Stimulated activated CD4-positive, alpha-beta T cell treated with anti-CD3 and anti-CD28 coated beads, Interleukin-4, amount 100 ng/mL, for 1 hour (primary cell): ENCODE data around the gene SF3B3.
"Not testable (repeated sequence)": the region's sequence is repeated elsewhere in the genome, so short reads cannot be mapped to it uniquely, and the experiment has no call there.

Experiments
- DNase-seq: peaks from one replicate; pipeline ENCODE4 v3.0.0-alpha.2; 2020

The SF3B3 gene

DNA sequence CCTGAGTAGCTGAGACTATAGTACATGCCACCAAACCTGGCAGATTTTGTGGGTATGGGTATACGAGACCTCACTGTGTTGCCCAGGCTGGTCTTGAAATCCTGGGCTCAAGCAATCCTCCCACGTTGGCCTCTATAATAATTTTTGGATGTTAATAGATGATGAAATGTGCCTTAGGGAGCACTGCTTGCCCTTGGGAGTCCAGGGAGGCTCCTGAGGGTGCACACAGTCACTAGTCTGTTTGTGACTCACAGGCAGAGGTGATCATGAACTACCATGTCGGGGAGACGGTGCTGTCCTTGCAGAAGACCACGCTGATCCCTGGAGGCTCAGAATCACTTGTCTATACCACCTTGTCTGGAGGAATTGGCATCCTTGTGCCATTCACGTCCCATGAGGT lies 46.1 kb downstream of the SF3B3 start:
- DNase-seq = no peak

- no peak for DNase-seq
Measured at GRCh38 chr16:70570967-70571570, 47.5 kb downstream of the SF3B3 start.

- DNase-seq = no peak
Measured at GRCh38 chr16:70571623-70572022, 48.0 kb downstream of the SF3B3 start.

GRCh38 chr16:70572050-70572925 lies 48.7 kb downstream of the SF3B3 start:
- DNase-seq = no peak

DNA sequence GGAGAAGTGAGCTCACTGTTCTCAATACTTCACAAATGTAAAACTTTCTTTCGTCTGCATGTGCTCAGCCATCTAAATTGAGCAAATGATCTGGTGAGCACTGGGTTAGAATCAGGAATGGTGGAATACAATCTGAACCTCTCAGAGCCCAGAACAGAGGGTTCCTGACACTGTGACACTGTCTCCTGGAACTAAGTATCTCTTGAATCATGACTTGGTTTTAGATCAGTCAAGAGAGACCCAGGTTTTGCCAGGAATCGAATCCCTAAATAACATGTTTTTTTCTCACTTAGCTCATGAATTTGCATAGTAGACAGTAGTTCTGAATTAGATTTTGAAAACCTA lies 49.3 kb downstream of the SF3B3 start:
- DNase-seq = no peak

DNA sequence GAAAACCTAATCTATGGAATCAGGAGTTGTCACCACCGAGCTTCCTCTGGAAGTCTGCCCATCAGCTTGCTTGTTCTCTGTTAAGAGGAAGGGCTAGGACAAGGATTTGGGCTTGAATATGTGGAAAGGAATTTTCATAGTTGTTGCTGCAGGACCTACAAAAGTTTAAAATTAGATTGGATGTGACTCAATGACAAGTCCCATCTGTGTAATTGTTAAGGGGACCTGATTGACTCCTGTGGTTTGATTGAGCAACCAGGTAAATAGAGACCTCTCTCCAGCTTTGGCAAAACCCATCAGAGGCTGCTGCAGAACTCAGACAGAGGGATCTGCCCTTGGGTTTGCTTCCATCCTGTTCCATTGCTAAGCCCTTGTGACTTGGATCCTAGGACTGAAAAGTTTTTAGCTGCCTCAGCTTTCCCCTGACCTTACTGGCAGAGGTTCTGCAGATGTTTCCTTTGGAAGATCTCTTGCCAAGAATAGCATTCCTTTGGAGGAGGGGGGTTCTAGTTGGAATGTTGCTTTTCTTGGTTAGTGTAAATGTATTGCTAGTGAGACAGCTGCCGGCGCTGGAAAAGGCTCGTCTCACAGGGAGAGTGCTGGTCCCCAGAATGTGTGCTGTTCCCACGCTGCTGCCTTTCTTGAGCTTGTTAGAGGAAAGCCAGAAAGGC lies 50.0 kb downstream of the SF3B3 start:
- no peak for DNase-seq

DNA sequence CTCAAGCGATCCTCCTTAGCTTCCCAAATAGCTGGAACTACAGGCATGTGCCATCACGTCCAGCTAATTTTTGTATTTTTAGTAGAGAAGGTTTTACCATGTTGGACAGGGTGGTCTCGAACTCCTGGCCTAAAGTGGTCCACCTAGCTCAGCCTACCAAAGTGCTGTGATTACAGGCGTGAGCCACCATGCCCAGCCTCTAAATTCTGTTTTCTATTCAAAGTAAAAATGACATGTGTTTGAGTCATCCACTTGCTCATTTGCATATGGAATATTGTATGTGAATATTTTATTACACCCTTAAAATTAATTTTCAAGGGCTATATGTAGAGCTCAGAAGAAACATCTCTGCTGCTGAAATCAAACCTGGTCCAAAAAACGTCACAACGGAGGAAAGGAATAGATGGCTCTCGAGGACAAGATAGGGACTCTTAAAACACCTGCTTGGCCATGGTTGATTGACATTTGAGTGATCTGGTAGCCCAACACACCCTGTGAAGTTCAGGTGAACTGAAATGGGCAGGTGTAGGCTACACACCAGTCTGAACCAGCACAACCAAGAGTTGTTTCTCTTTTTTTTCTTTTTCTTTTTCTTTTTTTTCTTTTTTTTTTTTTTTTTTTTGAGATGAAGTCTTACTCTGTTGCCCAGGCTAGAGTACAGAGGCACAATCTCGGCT lies 51.1 kb downstream of the SF3B3 start:
- DNase-seq = no peak

GRCh38 chr16:70575376-70575775 lies 51.8 kb downstream of the SF3B3 start:
- no peak for DNase-seq

DNA sequence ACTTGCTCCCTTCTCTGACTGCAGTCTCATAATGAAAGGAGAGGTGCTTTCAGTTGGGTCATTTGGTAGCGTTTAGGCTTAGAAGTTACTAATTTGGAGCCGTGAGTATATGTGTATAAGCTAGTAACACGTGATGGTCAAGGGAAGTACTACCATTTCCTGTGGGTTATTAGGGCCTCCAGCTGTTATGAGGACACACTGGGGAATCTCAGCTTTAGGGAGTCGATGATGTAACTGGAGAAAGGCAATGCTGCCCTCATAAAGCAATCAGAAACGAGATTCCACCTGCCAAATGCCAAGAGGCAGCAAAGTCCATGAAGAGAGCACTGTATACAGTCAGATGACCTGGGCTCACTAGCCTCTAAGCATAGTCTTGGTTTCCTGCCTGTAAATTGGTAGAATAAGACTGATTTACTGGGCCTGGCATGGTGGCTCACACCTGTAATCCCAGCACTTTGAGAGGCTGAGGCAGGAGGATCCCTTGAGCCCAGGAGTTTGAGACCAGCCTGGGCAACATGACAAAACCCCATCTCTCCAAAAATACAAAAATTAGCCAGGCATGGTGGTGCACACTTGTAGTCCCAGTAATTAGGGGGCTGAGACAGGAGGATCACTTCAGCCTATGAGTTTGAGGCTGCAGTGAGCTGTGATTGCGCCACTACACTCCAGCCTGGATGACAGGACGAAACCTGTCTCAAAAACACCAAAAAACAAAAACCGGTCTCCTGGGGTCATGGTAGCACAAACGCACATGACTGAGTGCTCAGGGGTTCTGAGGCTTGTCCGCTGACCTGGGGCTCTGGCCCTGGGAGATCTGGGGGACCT lies 53.0 kb downstream of the SF3B3 start:
- DNase-seq = no peak

- DNase-seq = no peak
Measured at GRCh38 chr16:70577256-70577698, 53.7 kb downstream of the SF3B3 start.

DNA sequence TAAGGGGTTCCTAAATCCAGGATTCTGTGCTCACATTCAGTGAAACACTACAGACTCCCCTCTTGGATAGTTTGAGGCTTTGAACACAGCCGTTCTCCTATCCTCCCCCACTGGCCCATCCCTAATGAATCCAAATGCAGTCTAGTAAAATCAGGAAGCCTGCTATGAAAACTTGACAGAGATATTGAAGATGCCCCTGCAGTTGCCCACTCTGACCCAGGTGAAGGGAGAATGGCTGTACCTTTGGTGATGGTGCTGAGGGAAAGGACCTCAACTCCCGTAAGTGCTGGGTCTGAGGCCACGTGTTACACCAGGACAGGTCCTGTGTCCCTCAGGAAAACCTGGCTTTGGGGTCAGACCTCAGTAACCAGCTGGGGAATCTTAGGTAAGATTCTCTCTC lies 54.4 kb downstream of the SF3B3 start:
- no peak for DNase-seq

GRCh38 chr16:70579248-70579647 lies 55.6 kb downstream of the SF3B3 start:
- no peak for DNase-seq

GRCh38 chr16:70579648-70580630 lies 56.3 kb downstream of the SF3B3 start:
- no peak for DNase-seq

DNA sequence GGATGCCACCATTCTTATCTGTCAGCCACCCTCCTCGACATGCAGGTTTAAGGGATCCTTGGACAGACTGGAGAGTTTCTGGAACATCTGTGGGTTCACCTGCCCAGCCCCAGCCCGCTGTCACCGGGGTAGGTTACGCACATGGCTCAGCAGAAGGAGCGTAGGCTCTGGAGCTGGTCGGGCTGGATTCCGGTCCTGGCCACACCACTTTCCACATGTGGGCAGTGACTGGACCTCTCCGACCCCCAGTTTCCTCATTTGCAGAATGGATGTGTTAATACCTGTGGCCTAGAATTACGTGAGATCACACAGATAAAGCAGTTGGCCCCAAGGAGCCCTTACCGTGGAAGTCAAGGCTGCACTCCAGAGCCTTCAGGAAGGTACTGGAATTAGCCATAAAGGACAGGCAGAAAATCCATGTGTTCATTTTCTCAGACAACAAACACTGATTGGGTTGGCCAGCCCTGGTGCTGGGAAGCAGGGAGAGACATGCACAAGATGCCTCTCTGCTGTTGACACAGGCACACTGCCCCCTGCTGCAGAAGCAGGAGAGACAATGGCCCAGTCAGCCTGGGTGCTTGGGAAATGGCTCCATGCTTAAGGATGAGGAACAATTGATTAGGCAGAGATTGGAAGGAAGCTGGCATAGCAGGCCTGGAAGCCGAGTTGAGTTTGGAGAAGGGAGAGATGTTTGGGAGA lies 58.8 kb downstream of the SF3B3 start:
- DNase-seq = no peak

GRCh38 chr16:70586731-70587130 lies 63.1 kb downstream of the SF3B3 start:
- no peak for DNase-seq

DNA sequence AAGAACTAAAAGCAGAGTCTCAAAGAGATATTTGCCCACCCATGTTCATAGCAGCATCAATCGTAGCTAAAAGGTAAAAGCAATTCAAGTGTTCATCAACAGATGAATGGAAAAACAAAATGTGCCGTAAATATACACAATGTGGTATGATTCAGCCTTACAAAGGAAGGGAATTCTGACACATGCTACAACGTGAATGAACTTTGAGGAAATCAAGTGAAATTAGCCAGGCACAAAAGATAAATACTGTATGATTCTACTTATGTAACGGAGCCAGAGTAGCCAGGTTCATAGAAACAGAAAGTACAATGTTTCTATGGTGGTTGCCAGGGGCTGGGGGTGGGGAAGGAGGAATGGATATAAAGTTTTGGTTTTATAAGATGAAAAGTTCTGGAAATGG lies 64.9 kb downstream of the SF3B3 start:
- no peak for DNase-seq

- not testable (repeated sequence) for DNase-seq
Measured at GRCh38 chr16:70589416-70589815, 65.8 kb downstream of the SF3B3 start.

DNA sequence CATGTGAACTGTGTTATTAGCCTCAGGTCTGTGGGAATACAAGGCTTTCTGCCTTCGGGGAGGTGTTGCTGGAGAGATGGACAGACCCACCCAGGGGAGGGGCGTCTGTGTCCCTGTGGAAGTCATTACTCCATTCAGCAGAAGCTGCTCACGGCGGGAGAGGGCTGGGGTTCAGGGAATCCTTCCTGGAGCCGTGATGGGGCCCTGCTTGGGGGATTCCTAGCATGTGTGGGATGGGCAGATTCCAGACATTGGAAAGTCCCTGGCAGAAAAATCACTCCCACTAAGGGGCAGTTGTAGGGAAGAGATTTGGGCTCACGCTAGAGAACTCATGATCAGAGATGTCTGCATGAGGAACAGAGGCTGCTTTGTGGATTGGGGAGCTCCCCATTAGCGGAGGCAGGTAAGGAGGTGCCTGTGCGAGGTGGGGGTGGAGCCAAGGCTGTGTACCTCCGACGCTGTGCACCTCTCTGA lies 66.4 kb downstream of the SF3B3 start:
- DNase-seq = no peak

DNA sequence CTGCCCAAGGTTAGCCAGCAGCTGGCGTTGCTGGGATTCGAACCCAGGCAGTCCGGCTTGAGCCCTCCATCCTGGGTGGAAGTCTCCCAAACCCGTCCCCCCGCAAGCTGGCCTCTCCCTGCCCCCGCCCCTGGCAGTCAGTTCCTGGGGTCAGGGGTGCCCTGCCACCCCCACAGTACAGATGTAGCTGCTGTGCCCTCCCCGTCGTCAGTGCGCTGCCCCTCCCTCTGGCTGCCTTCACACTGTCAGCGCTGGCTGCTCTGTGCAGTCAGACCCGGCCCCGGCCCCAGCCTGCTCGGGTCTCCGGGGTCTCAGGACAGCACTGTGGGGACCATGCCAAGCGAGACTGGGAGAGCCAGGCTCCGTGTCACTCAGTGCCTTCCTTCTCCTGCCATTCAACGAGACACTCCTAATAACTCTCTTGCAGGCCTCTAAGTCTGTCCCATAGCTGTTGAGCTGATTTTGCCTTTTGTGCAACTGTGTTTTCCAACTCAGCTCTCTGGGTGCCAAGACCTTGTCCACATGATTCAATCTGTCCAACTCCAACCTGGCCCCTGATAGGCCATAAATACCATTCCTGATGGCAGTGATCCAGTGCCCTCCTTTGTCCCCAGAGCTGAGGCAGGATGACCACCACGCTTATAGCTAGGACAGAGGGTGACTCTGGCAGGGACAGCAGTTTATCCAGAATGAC lies 67.3 kb downstream of the SF3B3 start:
- no peak for DNase-seq

DNA sequence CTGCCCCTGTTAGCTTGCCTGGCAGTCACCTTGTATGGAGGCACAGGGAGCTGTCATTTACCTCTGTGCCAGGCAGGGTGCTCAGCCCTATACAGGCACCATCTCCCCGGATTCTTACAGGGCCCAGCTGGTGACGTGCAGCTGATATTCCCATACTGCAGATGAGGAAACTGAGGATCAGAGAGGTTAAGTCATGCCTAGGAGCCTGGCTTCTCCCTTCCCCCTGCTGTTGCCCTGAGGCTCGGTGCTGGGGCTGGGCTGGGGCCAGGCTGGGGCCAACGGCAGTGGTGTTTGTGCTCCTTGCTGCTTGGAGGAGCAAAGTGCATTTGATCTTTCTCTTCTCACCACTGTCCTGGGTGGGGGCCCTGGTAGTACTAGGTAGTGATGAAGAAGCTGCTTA lies 68.0 kb downstream of the SF3B3 start:
- DNase-seq = no peak
